Lung (tissue), 12 donors: ENCODE measurements around the gene ZNF777. TPM values are rescaled to one million over a fixed set of nuclear protein-coding genes. Genes with fewer than 3 reads are reported as not detected.

ENCODE experiments used
- ATAC-seq: fragments of 200-7000 bp; cut with Tn5 transposase; one replicate; pipeline ENCODE4 v1.9.1; 2020; ENCODE audit warnings: moderate number of reproducible peaks; ENCODE audit not compliant: insufficient read depth, low FRiP score
- DNase-seq, 3 donors: peaks; one replicate each; pipeline ENCODE4 v3.0.0-alpha.2; 2013 to 2017
- H3K27ac ChIP-seq, 2 donors: one replicate each; pipeline ENCODE4 v1.5.1; 2013; ENCODE audit warnings: mild to moderate bottlenecking in 2 of 2, moderate library complexity in 2 of 2, control low read depth in 1 of 2, inconsistent platforms in 1 of 2, low read depth in 1 of 2, low read length in 1 of 2
- H3K27me3 ChIP-seq, 3 donors: one replicate each; pipeline ENCODE4 v1.5.1; 2013; ENCODE audit warnings: low read length in 2 of 3; ENCODE audit not compliant: control insufficient read depth in 3 of 3, insufficient read depth in 3 of 3
- H3K36me3 ChIP-seq, 4 donors: one replicate each; pipeline ENCODE4 v1.5.1; 2013; ENCODE audit warnings: low read length in 4 of 4, mild to moderate bottlenecking in 1 of 4, moderate library complexity in 1 of 4; ENCODE audit not compliant: control insufficient read depth in 4 of 4, insufficient read depth in 4 of 4
- H3K4me1 ChIP-seq, 5 donors: one replicate each; pipeline ENCODE4 v1.5.1; 2013; ENCODE audit warnings: low read length in 5 of 5, mild to moderate bottlenecking in 2 of 5, moderate library complexity in 1 of 5; ENCODE audit not compliant: control insufficient read depth in 5 of 5, insufficient read depth in 5 of 5
- H3K4me3 ChIP-seq: one replicate; pipeline ENCODE4 v1.5.1; 2013; ENCODE audit warnings: mild to moderate bottlenecking, control low read depth, moderate library complexity
- H3K9ac ChIP-seq, 2 donors: one replicate each; pipeline ENCODE4 v1.5.1; 2013; ENCODE audit warnings: low read length in 2 of 2, control low read depth in 1 of 2; ENCODE audit not compliant: insufficient read depth in 1 of 2
- H3K9me3 ChIP-seq, 4 donors: one replicate each; pipeline ENCODE4 v1.5.1; 2013; ENCODE audit warnings: low read length in 3 of 4, mild to moderate bottlenecking in 1 of 4, moderate library complexity in 1 of 4; ENCODE audit not compliant: control insufficient read depth in 4 of 4, insufficient read depth in 3 of 4
- WGBS, 2 donors: extraction: QIAGEN DNeasy Blood & Tissue Kit; methylation state at CpG; one replicate each; pipeline ENCODE4 v1.1.7; 2013; 5-methylcytosine and 5-hydroxymethylcytosine counted together
- polyA plus RNA-seq, 2 donors: library from polyadenylated mRNA; stranded (reverse); fragments of 200-250 nt; gene quantifications; one replicate each; pipeline ENCODE4 v1.2.1, GENCODE V29; 2013
- total RNA-seq, 2 donors: library from RNA; depleted of rRNA in 1 of 2; stranded (reverse); fragments of >200 nt in 1 of 2; gene quantifications; one replicate each; pipeline ENCODE4 v1.2.1, GENCODE V29; 2014 to 2021
- TF ChIP-seq, protein P1 (sequence below): IDR thresholded peaks from 2 replicates; pipeline ENCODE4 v1.5.1; 2012; ENCODE audit warnings: mild to moderate bottlenecking; ENCODE audit errors: control extremely low read depth, extremely low read depth
- donor health status: control.
- donor health status: control.
- donor health status: Bipolar disorder and iron deficiency.
- donor health status: healthy.
- donor health status: DM: yes; HTN: yes; CAD: no.

ZNF777 gene
- total and polyA plus RNA-seq, 4 donors = 7.6 to 12.3 (median 8.6) TPM

DNA sequence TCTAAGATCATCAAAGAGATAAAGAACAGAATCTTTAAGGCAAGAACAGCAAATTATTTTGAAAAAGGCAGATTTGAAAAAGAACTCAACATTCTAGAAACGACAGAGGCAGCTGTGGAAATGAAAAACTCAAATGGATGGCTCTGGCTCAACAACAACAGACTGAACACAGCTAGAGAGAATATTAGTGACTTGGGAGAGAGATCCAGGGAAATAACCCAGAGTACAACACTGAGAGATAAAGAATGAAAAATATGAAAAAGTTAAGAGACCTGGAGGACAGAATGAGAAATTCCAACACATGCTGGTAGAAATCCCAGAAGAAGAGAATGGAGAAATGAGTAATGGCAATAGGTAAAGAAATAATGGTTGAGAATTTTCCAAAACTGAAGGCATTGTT lies 17.9 kb upstream of the ZNF777 start:
- H3K27me3 ChIP-seq = no peaks in the 10 kb centered on the region
- no peaks in the 10 kb centered on the region for H3K4me1 ChIP-seq
- peaks cover 11 to 32% (median 29%) of the 10 kb centered on the region in 4 donors for H3K36me3 ChIP-seq
- no peak overlapping the region for H3K27ac ChIP-seq
- no peak overlapping the region for H3K9ac ChIP-seq
- ATAC-seq = no peak
- H3K4me3 ChIP-seq = no peak overlapping the region
- 98 to 100% methylated on average over 1 of the region's 1 CpG for whole genome bisulfite sequencing, 2 donors
- TF ChIP-seq, protein P1, sequence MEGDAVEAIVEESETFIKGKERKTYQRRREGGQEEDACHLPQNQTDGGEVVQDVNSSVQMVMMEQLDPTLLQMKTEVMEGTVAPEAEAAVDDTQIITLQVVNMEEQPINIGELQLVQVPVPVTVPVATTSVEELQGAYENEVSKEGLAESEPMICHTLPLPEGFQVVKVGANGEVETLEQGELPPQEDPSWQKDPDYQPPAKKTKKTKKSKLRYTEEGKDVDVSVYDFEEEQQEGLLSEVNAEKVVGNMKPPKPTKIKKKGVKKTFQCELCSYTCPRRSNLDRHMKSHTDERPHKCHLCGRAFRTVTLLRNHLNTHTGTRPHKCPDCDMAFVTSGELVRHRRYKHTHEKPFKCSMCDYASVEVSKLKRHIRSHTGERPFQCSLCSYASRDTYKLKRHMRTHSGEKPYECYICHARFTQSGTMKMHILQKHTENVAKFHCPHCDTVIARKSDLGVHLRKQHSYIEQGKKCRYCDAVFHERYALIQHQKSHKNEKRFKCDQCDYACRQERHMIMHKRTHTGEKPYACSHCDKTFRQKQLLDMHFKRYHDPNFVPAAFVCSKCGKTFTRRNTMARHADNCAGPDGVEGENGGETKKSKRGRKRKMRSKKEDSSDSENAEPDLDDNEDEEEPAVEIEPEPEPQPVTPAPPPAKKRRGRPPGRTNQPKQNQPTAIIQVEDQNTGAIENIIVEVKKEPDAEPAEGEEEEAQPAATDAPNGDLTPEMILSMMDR = no peak
- DNase-seq = no peak
- H3K9me3 ChIP-seq = peaks cover 0 to 7% (median 0%) of the 10 kb centered on the region in 4 donors

DNA sequence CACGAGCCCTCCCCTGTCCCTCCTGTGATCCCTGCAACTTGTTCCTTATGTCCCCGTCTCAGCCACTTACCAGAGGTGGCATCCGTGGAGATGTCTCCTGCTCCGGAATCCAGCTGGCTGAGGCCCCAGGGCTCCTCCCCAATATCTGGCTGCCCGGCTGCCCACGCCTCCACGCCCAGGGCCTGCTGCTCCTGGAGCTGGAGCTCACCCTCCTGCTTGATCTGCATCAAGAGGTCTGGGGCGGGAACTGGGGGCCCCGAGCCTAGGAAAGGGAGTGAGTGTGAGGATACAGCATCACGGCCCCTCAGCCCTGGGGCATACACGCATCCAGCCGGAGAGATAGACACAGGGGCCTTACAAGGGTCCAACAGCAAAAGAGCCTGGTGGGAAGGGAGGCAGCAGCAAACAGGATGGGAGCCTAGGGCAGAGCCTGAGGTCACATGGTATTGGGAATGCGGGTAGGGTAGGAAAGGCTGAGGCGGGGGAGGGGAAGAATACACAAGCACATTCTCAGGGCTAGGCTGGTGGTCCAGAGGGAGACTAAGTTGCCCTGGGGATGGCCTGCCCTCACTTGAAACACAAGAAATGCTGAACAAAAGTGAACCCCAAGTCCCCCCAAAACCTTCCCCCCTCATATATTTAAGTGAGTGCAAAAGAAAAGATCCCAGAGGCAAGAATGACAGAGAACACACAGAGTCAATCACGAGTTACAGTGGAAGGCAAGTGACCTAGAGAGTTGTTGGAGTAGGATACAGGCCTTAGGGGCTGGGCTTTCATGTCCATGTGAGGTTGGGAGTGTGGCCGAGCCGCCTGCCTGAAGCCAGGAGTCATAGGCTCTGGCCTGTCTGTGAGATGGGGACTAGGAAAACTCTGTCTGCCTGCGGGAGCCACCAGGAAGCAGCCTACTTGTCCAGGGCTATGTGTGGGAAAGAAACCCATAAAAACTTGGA lies 16.9 kb upstream of the ZNF777 start:
- TF ChIP-seq, protein P1 = no peak
- ATAC-seq (no peak), DNase-seq (no peak)
- Histone ChIP-seq H3K27ac (no peak overlapping the region), H3K4me1 (no peaks in the 10 kb centered on the region), H3K27me3 (no peaks in the 10 kb centered on the region), H3K4me3 (no peak overlapping the region), H3K36me3 (peaks cover 16 to 38% (median 33%) of the 10 kb centered on the region in 4 donors), H3K9me3 (peaks cover 0 to 7% (median 0%) of the 10 kb centered on the region in 4 donors), H3K9ac (no peak overlapping the region)
- WGBS, 2 donors = 95% methylated on average over 18 of the region's 18 CpGs

DNA sequence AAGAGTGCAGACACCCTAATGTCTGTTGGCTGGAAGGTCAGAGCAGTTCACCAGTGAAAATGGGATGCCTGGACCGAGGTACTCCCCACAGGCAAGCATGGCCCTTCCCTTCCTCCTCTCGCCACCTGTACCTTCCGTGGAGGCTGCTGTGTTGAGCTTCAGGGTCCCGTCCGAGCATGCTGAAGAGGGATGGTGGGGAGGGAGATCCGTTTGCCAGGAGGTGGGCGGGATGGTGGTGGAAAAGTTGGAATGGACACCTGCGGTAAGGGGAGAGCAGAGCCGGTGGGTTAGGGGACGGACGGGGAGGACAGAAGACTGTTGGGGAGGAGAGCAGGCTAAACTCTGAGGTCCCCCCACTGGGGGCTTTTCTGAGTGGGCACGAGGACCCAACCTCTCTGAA lies 15.9 kb upstream of the ZNF777 start:
- Histone ChIP-seq H3K9me3 (peaks cover 0 to 7% (median 0%) of the 10 kb centered on the region in 4 donors), H3K27ac (no peak overlapping the region), H3K9ac (no peak overlapping the region), H3K4me1 (no peaks in the 10 kb centered on the region), H3K4me3 (no peak overlapping the region), H3K36me3 (peaks cover 17 to 40% (median 35%) of the 10 kb centered on the region in 4 donors), H3K27me3 (no peaks in the 10 kb centered on the region)
- no peak for DNase-seq
- ATAC-seq = no peak
- 97% methylated on average over 12 of the region's 12 CpGs for WGBS, 2 donors
- TF ChIP-seq, protein P1 = no peak
